ENCODE measurements around the gene GRM7. TPM values are rescaled to one million over a fixed set of nuclear protein-coding genes. Genes with fewer than 3 reads are reported as not detected.

Gene GRM7
- total and polyA plus RNA-seq, 2 experiments from 2014 or later, result 0.40 TPM; not detected in 1

GRCh38 chr3:7433073-7433472 lies 572.2 kb downstream of the GRM7 start:
- H3K36me3 ChIP-seq (ENCODE audit: insufficient read depth), result 0 out of 2 replicates have a peak, but pooled peaks cover 8% of the 10 kb centered on the region
- Mint-ChIP-seq H3K4me3 (no peak overlapping the region), H3K27ac (no peak overlapping the region), H3K9me3 (peaks cover 17% of the 10 kb centered on the region), H3K27me3 (ENCODE audit: insufficient read depth, low read depth, poor library complexity) (no peaks in the 10 kb centered on the region), H3K36me3 (ENCODE audit: low read depth) (peaks cover 4% of the 10 kb centered on the region), H3K4me1 (peaks cover 3% of the 10 kb centered on the region; the same call in 2 of the 3 replicates)
- no peaks in the 10 kb centered on the region for H3F3A ChIP-seq (replicated peaks; ENCODE audit: low read depth)
- H3K4me3 ChIP-seq, result no peak overlapping the region
- ATAC-seq, result no peak
- no peaks in the 10 kb centered on the region for H4K20me1 ChIP-seq (replicated peaks; ENCODE audit: insufficient read depth)
- H3K4me2 ChIP-seq, result no peak overlapping the region
- DNase-seq (ENCODE audit: low spot score), result no peak
- no peaks in the 10 kb centered on the region for H3K27me3 ChIP-seq (ENCODE audit: insufficient read depth)
- H3K27ac ChIP-seq (ENCODE audit: low read depth), result no peak overlapping the region
- H2AFZ ChIP-seq, result no peak overlapping the region
- no peaks in the 10 kb centered on the region for H3K79me2 ChIP-seq (replicated peaks; ENCODE audit: insufficient read depth)
- TF ChIP-seq CREB1 (CRISPR knock-in tag; IDR thresholded peaks at IDR 0.05; ENCODE audit: low read depth) (no peak), EZH2phosphoT487 (IDR thresholded peaks at IDR 0.05; ENCODE audit: unreplicated experiment) (no peak), EZH2 (IDR thresholded peaks at IDR 0.05; ENCODE audit: low read depth, unreplicated experiment) (no peak), ETS1 (IDR thresholded peaks at IDR 0.05) (no peak), REST (IDR thresholded peaks at IDR 0.05; ENCODE audit: unreplicated experiment) (no peak), JUNB (IDR thresholded peaks at IDR 0.05; ENCODE audit: unreplicated experiment) (no peak), POLR2AphosphoS5 (IDR thresholded peaks at IDR 0.05; ENCODE audit: low read depth) (no peak), NANOG (IDR thresholded peaks at IDR 0.05; ENCODE audit: borderline replicate concordance) (no peak), ZNF462 (CRISPR knock-in tag; IDR thresholded peaks at IDR 0.05) (no peak), CTCF (conservative IDR thresholded peaks at IDR 0.05; ENCODE audit: low read depth in 2 of 2) (no peak), ZNF114 (CRISPR knock-in tag; IDR thresholded peaks at IDR 0.05) (no peak), ZNF331 (CRISPR knock-in tag; IDR thresholded peaks at IDR 0.05; ENCODE audit: low read depth) (no peak), STAT1 (IDR thresholded peaks at IDR 0.05; ENCODE audit: unreplicated experiment) (no peak)
- H3K9me2 ChIP-seq (ENCODE audit: insufficient read depth), result no peaks in the 10 kb centered on the region
- no peaks in the 10 kb centered on the region for H3K4me1 ChIP-seq (ENCODE audit: insufficient read depth)
